ENCODE measurements around the gene POLR2E. TPM values are rescaled to one million over a fixed set of nuclear protein-coding genes. Genes with fewer than 3 reads are reported as not detected.

POLR2E gene
- total and polyA plus RNA-seq, 2 of the 13 experiments (the other 11 are each of a cell fraction or from before 2014, with no cell fraction given), result 140 to 272 TPM

DNA sequence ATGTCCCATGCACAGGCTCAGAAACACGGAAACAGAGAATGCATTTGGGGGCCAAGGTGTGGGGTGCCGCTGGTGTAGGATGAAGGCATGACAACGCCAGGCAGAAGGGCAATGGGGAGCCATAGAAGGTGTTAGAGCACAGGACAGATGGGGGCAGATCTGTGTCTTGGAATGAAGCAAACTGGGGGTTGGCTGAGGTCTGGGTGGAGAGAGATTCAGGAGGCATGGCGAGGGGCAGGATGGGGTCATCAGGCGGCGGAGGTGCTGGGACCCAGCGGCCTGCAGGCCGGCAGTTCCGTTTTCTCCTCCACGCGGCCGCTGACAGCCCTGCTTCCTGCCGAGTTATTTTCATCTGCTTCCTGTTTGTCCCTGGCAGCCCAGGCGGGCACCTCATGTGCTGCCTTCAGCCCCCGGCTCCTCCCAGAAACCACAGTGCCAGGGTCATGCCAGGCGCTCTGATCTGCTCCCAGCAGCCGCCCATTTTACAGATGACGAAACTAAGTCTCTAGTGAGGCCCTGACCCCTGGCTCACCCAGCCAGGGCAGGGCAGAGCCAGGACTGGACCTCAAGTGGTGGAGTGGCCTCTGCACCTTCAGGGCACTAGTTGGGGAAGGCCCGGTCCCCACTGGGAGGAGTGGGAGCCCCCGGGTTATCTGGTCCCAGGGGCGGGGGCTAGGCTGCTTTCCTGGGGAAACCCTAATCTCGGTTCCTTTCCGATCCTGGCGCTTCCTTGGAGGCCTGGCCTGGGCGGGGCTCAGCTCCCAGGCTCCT lies 26.0 kb downstream of the POLR2E start:
- no peak for ATAC-seq
- Histone ChIP-seq H3K79me2 (ENCODE audit: insufficient read depth, low read length) (no peaks in the 10 kb centered on the region), H3K4me2 (ENCODE audit: low read depth, low read length) (no peak overlapping the region), H3K27me3 (ENCODE audit: control insufficient read depth in 1 of 2, insufficient read depth in 2 of 2, low read length in 2 of 2) (no peaks in the 10 kb centered on the region), H3K36me3 (replicated peaks in 1 of 2; ENCODE audit: control insufficient read depth in 1 of 2, insufficient read depth in 2 of 2, low read length in 2 of 2) (no peaks in the 10 kb centered on the region), H3K4me3 (replicated peaks in 1 of 3; ENCODE audit: insufficient read depth in 1 of 3, low read depth in 2 of 3, low read length in 3 of 3) (no peak overlapping the region), H3K4me1 (ENCODE audit: insufficient read depth, low read length) (peaks cover 43% of the 10 kb centered on the region), H2AFZ (ENCODE audit: low read length) (no peak overlapping the region), H3K9me3 (ENCODE audit: low read length) (no peaks in the 10 kb centered on the region), H3K27ac (ENCODE audit: extremely low read length, insufficient read depth, low read length) (no peak overlapping the region), H4K20me1 (ENCODE audit: insufficient read depth, low read length) (no peaks in the 10 kb centered on the region), H3K9ac (ENCODE audit: insufficient read depth, low read depth, low read length) (no peak overlapping the region)
- TF ChIP-seq RAD51 (IDR thresholded peaks at IDR 0.05; ENCODE audit: borderline replicate concordance) (no peak), ZFP36 (IDR thresholded peaks at IDR 0.05; ENCODE audit: borderline replicate concordance, low read depth, low read length, partially characterized antibody) (peak; percentile 25), ZNF629 (CRISPR knock-in tag; conservative IDR thresholded peaks at IDR 0.05) (peak; percentile 87), SP5 (CRISPR knock-in tag; IDR thresholded peaks at IDR 0.05; ENCODE audit: borderline replicate concordance, low read depth) (no peak), HNRNPL (IDR thresholded peaks at IDR 0.05; ENCODE audit: low read depth, low read length) (0 out of 2 replicates have a peak, but pooled peaks have one; percentile 55), ZNF17 (CRISPR knock-in tag; IDR thresholded peaks at IDR 0.05) (no peak), ZNF30 (CRISPR knock-in tag; IDR thresholded peaks at IDR 0.05) (no peak), ZNF317 (CRISPR knock-in tag; IDR thresholded peaks at IDR 0.05) (no peak), ZNF331 (CRISPR knock-in tag; IDR thresholded peaks at IDR 0.05) (no peak), MAFK (conservative IDR thresholded peaks at IDR 0.05 in 1 of 2, IDR thresholded peaks at IDR 0.05 in 1 of 2; ENCODE audit: low read length in 2 of 2) (no peak), KDM1A (CRISPR knock-in tag; IDR thresholded peaks at IDR 0.05) (no peak), FOXM1 (CRISPR knock-in tag; IDR thresholded peaks at IDR 0.05) (no peak)
- TF ChIP-seq, protein P1, sequence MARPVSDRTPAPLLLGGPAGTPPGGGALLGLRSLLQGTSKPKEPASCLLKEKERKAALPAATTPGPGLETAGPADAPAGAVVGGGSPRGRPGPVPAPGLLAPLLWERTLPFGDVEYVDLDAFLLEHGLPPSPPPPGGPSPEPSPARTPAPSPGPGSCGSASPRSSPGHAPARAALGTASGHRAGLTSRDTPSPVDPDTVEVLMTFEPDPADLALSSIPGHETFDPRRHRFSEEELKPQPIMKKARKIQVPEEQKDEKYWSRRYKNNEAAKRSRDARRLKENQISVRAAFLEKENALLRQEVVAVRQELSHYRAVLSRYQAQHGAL (CRISPR knock-in tag; IDR thresholded peaks at IDR 0.05; ENCODE audit: not compliant biosample characterization), result no peak
- TF ChIP-seq, protein P2, sequence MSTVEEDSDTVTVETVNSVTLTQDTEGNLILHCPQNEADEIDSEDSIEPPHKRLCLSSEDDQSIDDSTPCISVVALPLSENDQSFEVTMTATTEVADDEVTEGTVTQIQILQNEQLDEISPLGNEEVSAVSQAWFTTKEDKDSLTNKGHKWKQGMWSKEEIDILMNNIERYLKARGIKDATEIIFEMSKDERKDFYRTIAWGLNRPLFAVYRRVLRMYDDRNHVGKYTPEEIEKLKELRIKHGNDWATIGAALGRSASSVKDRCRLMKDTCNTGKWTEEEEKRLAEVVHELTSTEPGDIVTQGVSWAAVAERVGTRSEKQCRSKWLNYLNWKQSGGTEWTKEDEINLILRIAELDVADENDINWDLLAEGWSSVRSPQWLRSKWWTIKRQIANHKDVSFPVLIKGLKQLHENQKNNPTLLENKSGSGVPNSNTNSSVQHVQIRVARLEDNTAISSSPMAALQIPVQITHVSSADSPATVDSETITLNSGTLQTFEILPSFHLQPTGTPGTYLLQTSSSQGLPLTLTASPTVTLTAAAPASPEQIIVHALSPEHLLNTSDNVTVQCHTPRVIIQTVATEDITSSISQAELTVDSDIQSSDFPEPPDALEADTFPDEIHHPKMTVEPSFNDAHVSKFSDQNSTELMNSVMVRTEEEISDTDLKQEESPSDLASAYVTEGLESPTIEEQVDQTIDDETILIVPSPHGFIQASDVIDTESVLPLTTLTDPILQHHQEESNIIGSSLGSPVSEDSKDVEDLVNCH (CRISPR knock-in tag; IDR thresholded peaks at IDR 0.05), result no peak
- TF ChIP-seq, protein P3, sequence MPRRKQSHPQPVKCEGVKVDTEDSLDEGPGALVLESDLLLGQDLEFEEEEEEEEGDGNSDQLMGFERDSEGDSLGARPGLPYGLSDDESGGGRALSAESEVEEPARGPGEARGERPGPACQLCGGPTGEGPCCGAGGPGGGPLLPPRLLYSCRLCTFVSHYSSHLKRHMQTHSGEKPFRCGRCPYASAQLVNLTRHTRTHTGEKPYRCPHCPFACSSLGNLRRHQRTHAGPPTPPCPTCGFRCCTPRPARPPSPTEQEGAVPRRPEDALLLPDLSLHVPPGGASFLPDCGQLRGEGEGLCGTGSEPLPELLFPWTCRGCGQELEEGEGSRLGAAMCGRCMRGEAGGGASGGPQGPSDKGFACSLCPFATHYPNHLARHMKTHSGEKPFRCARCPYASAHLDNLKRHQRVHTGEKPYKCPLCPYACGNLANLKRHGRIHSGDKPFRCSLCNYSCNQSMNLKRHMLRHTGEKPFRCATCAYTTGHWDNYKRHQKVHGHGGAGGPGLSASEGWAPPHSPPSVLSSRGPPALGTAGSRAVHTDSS (CRISPR knock-in tag; conservative IDR thresholded peaks at IDR 0.05), result no peak
- ChIA-PET POLR2A (no interaction called here), CTCF (ENCODE audit: low intra/inter-chr PET ratio, low total read pairs) (no interaction called here)
- WGBS (ENCODE audit: low lambda C conversion rate), result 89% methylated on average over 25 of the region's 25 CpGs
- no peak for DNase-seq (ENCODE audit: low spot score)
- intact Hi-C loops (cut with micrococcal nuclease; ENCODE audit: unreplicated experiment) (no loop called here), in situ Hi-C loops (cut with HindIII; ENCODE audit: extremely low pct_ligation_motif_present, low pct_unique_long_range_greater_than_20kb) (loop anchor here (5.0 kb wide), 1 partner anchor 33 kb away; the partner anchor contains the start of gene GPX4)
- no TSS peak for BruUV-seq (replicated peaks)
- no peak for FAIRE-seq
